Uterus (tissue), 2 donors: Measurements from ENCODE around the gene SPCS1.

Experiments
- POLR2A ChIP-seq, 2 donors: fragments of 450-650 bp; IDR thresholded peaks; one replicate each; pipeline ENCODE4 v1.6.1; 2016; ENCODE audit warnings: antibody characterized with exemption in 2 of 2, mild to moderate bottlenecking in 1 of 2, moderate library complexity in 1 of 2
- TF ChIP-seq, protein P1 (sequence below), 4 experiments: fragments of 200-600 bp in 2 of 4; fragments of 450-650 bp in 2 of 4; sonication (generic) in 2 of 4; IDR thresholded peaks; one replicate each; pipeline ENCODE4 v1.5.1; 2016 to 2019; ENCODE audit warnings: antibody characterized with exemption in 4 of 4, mild to moderate bottlenecking in 2 of 4, moderate library complexity in 1 of 4

DNA sequence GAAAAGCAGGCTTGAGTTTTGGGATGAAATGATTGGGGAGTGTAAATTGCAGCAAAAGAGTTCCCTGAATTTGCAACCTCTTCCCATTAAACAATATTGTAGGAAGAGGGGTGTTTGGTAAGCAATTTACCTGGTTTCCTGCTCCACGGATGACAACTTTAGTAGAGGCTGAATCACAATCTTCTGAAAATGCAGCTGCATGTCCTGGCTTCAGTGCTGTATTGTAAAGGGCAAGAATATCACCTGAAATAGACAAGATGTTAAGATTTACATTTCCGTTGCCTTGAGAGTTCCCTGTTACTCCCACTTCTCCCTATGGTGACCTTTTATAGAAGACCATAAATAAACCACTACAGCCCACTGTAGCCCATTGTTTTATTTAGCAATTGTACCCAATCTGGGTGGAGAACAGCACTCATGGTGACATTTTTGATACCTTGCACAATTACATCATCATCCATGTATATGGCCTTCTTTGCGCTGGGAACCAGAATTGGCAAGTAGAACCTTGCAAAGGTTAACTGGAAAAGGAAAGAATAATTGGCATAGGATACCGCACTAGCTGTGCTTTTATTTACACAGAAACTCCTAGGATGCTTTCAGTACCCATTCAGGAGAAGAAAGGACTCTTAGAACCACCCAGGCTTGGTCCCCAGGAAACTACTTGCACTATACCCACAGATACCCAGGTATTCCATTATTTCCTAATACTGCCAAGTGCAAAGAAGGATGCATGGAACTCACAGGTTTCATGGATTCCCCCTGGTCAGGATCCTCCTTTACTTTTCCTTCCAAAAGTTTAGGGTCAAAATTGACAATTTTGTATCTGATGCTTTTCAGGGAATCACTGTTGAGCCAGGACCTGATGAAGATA lies 9.9 kb upstream of the SPCS1 start:
- TF ChIP-seq, protein P1, sequence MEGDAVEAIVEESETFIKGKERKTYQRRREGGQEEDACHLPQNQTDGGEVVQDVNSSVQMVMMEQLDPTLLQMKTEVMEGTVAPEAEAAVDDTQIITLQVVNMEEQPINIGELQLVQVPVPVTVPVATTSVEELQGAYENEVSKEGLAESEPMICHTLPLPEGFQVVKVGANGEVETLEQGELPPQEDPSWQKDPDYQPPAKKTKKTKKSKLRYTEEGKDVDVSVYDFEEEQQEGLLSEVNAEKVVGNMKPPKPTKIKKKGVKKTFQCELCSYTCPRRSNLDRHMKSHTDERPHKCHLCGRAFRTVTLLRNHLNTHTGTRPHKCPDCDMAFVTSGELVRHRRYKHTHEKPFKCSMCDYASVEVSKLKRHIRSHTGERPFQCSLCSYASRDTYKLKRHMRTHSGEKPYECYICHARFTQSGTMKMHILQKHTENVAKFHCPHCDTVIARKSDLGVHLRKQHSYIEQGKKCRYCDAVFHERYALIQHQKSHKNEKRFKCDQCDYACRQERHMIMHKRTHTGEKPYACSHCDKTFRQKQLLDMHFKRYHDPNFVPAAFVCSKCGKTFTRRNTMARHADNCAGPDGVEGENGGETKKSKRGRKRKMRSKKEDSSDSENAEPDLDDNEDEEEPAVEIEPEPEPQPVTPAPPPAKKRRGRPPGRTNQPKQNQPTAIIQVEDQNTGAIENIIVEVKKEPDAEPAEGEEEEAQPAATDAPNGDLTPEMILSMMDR (IDR thresholded peaks at IDR 0.05) = no peak
- no peak for TF ChIP-seq POLR2A (IDR thresholded peaks at IDR 0.05)
